Measurements from ENCODE around the gene COMMD6. TPM values are rescaled to one million over a fixed set of nuclear protein-coding genes. Genes with fewer than 3 reads are reported as not detected.

The COMMD6 gene
- 129 and 131 TPM in 2 replicates for total RNA-seq

DNA sequence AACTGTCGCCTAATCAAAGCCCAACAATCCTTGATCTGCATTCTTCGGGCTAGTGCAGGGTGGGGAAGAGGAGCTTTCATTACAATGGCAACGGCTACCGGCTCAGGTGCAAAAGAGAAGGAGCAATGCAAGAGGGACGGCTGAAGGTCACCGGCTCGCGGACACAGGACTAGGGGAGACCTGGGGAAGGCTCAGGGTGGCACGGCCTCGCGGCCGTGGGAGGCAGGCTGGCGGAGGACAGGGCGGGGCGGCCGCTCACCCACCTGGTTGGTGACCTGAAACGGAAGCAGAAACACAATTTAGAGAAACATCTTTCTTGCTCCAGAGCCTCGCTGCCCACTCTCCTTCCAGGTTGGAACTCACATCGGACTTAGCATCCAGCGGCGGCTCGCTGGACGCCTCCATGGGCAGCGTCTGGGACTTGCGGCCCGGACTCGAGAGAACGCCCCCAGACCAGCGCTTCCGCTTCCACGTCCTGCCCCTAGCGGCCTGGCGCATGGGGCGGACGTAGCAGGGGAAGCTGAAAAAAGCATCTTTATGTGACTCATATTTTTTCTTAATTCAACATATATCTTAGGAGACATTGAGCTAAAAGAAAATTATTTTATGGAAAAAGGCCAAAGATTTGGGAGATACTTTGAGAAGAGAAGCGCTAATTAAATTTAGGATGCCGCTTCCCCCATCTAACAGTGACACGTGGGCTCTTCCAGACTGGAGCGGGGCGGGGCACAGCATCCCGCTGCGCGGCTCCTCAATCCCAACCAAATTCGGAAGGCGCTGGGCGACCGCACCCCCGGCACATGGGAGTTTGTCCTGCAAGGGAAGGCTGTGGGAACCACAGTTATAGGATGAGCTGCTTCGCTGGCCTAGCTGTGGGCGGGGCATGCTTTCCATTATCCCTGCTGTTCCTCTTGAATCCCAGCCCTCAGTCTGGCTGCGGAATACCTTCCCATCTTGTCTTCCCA lies at the start of gene COMMD6:
TSS of gene COMMD6 (minus strand) at position 441 of the 965 bp plus-strand sequence. CDS start at position 405, 36 bp downstream.
- intact Hi-C loops (cut with micrococcal nuclease): loop anchor here (1.0 to 5.0 kb wide), 4 partner anchors 12 to 1405 kb away; partner anchors contain the start of genes KLF12, TBC1D4 and UCHL3

DNA sequence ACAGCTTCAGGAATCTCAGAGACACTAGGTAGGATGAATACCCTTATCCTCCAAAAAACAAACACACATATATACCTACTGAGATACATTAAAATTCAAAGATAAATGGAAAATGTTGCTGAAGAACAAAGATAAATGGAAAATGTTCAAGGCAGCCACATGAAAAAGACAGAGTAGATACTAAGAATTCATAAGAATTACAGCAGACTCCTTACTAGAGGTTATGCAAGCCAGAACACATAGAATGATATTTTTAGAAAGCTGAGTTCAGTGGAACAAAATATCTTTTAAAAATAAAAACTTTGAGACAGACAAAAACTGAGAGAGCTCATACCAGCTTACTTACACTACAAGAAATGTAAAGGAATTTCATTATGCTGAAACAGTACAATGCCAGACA lies 47.5 kb upstream of the COMMD6 start:
- intact Hi-C loops (cut with micrococcal nuclease): no loop called here

DNA sequence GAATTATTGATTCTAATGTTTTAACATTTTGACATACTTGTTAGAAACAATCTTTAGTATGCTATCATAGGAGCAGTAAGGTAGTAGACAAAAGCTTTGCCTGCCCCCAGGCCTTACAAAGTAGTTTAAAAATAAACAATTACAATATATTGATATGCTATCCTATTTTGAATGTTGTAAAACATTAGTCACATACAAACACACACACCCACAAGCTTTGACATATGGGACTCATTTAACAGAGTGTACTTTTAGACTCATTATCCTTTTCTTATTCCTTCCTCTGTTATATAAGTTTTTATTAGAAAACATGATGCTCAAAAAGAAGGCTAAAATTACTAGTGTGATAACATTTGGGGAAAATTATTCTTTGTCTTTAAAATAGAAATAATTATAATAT lies 45.5 kb upstream of the COMMD6 start:
- intact Hi-C loops (cut with micrococcal nuclease): no loop called here

DNA sequence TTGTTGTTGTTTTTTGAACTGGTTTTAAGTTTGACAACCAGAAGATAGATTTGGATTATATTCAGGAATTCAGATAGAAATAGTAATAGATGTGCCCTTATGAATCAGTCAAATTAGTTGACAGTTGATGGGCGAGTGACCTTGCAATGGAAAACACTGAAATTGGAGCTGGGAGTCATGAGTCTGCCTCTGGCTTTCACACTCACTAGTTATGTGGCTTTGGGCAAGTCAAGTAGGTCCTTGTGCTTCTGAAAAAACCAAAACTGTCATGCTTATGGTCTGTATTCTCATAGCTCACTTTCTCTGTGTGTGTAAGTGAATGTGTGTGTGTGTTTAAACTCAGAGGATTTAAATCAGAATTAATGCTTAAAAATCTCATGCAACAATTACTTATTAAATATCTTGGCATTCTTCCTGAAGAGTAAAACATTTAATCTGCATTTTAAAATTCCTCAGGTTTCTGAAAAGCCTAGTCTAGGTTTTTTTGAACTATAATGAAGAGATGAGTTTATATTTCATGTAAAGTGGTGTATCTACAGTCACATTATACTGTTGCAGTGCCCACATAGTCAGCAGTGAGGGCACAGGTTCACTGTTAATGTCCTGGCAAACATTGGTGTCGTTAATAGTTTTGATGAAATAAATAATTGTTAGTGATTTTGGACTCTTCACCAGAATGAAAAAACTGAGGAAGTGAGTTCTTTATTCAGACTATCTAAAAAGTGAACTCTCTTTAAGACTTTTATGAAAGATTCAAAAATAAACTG lies 44.4 kb upstream of the COMMD6 start:
- intact Hi-C loops (cut with micrococcal nuclease): no loop called here

DNA sequence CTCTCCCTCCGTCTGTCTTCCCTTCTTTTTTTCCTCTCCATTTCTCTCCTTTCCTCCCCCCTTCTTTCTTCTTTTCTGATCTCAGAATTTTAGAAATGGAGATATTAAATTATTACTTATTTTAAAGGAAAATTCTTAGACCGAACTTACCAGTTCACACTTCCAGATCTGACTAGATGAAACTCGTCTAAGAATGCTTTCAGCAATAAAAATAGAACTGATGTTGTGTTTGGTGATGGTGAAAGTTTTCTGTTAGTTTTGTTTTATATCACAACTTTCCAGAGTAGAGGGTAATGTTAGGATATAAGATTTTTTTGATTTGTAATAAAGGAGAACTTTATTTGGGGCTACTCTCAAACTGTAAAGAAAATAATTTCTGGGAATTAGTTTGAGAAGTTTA lies 41.9 kb upstream of the COMMD6 start:
- intact Hi-C loops (cut with micrococcal nuclease): no loop called here

DNA sequence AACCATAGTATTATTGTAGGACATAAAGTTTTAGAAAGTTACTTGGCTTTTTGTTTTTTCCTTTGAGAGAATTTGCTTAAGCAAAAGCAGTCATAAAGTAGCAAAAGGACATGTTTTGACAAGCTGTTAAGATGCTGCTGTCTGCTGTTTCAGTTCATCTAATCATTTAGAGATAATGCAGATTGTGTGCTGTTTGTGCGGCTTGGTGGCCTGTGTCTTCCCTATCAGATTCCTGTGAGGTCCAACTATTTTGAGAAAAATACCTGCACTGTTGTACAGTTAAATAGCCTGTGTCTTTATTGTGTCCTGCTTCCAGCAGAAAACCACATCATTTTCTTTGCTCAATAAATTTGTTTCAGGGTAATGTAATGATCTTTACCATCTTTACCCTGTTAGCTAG lies 31.9 kb upstream of the COMMD6 start:
- intact Hi-C loops (cut with micrococcal nuclease): no loop called here

DNA sequence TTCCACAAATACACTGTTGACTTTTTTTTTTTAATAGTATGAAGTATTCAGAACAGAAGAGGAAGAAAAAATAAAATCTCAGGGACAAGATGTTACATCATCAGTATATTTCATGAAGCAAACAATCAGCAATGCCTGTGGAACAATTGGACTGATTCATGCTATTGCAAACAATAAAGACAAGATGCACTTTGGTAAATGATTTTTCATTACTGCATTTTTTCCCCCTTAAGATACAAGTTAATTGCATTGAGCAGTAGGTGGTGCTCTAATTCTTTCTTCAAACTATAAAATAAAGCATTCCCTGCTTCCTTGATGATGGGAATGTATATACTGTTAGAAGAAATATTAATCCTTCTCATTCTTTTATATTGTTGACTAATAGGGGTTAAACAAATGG lies 29.0 kb upstream of the COMMD6 start:
- intact Hi-C loops (cut with micrococcal nuclease): no loop called here

DNA sequence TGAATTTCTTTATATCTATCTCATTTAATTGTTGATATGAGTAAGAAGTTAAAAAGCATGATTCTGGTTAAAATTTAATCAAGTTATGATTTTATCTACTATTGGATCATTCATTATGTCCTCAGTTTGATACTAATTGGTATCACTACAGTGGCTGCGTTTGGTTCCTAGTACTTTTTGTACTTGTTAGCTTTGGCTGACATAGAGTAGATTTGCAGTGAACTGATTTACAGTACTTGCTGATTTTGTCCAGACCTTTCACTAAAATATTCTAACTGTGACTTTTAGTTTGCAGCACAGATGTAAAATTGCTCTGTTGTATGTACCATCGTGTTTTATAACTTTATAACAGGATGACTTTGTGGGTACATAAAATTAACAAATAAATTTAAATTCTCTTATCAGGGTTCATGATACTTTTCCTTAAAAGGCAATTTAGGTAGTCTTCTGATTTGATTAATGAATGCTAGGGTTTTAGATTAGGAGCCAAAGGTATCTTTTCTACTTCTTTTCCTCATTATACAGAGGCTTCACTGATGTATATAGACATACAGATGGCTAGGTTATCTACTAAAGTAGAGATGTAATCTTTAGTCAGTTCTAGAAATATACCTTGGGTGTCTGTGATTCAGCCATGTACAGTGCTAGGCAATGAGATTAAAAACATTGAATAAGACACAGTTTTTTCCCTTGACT lies 20.7 kb upstream of the COMMD6 start:
- intact Hi-C loops (cut with micrococcal nuclease): no loop called here

DNA sequence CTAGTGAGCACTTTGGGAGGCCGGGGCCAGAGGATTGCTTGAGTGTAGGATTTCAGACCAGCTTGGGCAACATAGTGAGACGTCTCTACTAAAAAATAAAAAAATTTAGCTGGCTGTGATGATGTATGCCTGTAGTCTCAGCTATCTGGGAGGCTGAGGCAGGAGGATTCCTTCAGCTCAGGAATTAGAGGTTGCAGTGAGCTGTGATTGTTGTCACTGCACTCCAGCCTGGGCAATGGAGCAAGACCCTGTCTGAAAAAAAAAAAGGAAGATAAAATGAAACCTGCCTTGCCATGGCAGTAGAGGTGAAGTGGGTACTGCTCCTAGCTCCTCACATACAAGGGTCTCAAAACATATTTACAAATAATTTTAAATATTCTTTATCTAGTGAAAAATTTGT lies 19.3 kb upstream of the COMMD6 start:
- intact Hi-C loops (cut with micrococcal nuclease): no loop called here

DNA sequence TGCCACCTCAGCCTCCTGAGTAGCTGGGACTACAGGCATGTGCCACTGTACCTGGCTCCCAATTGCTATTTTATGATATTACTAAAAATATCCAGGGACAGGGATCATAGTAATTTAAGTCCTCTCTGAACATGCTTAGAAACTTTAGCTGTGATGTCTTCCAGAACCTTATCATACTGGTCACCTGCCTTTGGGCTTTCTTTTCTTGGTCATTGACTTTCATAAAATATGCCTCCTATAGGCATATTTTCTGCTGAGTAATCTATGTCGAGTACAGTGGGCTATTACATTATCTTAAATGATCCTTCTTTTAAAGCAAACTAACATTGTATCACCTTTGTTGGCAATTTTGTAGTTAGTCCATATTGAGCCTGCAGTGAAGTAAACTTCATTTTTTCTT lies 18.2 kb upstream of the COMMD6 start:
- intact Hi-C loops (cut with micrococcal nuclease): no loop called here

DNA sequence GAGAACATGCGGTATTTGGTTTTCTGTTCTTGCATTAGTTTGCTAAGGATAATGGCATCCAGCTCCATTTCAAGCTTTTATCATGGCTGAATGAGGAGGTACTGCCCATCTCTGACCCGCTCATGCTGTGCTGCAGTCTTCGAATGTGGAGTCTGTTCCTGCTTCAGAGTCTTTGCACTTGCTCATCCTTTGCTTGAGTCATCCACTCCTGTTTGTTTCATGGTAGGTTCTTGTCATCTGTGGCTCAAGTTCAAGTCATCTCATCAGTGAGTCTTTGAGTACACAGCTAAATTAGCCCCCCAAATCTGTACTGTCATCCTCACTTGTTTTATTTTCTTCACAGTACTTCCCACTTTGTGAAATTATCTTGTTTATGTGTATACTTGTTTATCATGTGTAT lies 17.3 kb upstream of the COMMD6 start:
- intact Hi-C loops (cut with micrococcal nuclease): no loop called here

DNA sequence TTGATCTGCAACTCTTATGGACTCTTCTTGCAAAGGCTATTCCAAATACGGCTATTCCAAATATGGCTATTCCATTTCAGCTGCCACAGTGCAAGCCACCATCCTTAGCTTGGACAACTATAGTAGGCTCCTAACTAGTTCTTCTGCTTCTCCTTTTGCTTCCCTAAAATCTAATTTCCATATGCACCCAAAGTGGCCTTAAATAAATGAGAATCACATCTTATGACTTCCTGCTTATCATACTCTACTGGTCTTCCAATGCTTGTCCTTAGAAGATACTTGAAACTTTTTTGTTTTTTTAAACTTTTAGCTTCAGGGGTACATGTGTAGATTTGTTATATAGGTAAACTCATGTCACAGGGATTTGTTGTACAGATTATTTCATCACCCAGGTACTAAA lies 16.8 kb upstream of the COMMD6 start:
- intact Hi-C loops (cut with micrococcal nuclease): no loop called here

DNA sequence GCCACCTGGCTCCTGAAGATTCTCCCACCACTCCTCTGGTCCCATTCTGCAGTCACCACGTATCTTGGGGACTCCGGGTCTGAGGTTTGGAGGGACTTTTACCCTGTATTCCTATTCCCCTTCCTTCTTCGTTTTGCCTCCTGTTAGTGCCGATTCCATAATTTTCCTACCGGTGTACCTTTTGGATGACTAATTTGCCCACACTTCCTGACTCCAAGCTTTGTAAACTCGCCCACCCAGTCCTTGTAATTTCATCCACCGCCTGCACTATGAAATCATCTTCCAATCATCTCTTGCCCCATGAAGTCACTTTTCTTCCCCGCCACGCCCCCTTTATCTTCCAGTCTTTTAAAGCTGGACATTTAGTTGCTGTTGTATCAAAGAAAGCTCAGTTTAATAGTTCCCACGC lies 12.5 kb upstream of the COMMD6 start:
- intact Hi-C loops (cut with micrococcal nuclease): no loop called here

DNA sequence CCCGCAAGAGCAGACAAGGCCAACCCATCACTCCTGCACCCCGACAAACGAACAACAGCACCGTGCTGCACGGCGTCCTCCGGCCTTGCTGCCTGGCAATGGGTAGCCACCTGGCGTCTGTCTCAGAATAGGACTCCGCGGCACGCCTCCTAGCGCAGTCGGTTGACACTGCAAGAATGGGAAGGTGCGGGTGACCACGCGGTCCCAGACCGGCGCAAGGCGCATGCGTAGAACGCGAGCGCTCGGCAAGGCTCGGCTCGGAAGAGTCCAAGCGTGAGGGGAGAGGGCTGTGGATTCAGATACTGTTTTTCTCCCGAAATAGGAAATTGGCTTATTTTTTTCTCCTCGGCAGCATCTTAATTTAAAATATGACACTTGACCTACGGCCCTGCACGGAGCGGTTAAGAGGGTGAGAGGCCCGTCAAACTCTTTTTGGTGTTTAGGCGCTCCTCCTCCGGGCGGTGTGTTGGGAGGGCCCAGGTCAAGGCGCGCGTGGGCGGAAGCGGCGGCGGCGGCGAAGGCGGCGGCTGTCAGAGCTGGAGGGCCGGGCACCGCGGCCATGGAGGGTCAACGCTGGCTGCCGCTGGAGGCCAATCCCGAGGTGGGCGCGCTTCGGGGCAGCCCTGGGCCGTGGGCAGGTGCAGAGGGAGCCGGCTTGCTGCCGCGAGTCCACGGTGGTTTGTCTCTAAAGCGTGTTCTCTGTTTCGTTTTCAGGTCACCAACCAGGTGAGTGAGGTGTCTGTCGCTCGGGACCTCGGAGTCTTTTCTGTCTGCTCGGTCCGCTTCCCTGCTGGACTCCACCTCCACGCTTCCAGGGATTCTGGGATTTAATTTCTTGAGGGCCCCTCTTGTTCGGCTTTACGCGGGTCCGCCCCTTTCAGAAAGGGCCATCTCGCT lies 11.9 kb upstream of the COMMD6 start, which contains the start of gene UCHL3:
TSS of gene UCHL3 (plus strand) at position 530 of the 897 bp plus-strand sequence. CDS start at position 560, 30 bp downstream.
- intact Hi-C loops (cut with micrococcal nuclease): loop anchor here (1.0 to 5.0 kb wide), 8 partner anchors 12 to 1780 kb away; partner anchors contain the start of genes CLN5, COMMD6, LMO7 and TBC1D4

DNA sequence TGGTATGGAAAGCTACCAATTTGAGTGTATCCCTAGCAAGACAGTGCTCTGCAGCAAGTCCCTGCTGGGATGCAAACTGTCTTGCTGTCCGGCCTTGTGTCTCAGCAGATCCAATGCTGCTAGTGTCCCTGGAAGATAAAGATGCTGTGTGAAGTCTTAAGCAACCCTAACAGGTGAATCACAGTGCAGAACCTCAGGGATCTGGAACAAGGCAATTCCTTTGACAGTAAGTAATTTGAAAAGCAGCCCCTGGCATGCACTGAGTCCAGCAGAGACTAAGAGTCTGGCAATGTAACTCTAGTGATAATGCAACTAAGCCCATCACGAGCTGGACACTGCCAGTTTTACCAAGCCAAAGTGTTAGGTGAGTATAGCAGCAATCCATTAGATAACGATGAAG lies 10.3 kb upstream of the COMMD6 start:
- intact Hi-C loops (cut with micrococcal nuclease): loop anchor here (2.0 to 5.0 kb wide), 4 partner anchors 89 to 1444 kb away; partner anchors contain the start of genes CLN5 and LMO7

DNA sequence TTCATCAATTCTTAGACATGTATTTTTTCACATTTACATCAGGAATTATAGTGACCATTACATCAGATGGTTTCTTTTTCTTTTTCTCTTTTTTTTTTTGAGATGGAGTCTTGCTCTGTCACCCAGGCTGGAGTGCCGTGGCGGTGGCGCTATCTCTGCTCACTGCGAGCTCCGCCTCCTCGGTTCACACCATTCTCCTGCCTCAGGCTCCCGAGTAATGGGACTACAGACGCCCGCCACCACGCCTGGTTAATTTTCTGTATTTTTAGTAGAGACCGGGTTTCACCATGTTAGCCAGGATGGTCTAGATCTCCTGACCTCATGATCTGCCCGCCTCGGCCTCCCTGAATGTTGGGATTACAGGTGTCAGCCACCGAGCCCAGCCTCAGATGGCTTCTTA lies 7.7 kb upstream of the COMMD6 start:
- intact Hi-C loops (cut with micrococcal nuclease): loop anchor here (5.0 kb wide), 2 partner anchors 92 to 1447 kb away; partner anchors contain the start of genes CLN5 and LMO7

DNA sequence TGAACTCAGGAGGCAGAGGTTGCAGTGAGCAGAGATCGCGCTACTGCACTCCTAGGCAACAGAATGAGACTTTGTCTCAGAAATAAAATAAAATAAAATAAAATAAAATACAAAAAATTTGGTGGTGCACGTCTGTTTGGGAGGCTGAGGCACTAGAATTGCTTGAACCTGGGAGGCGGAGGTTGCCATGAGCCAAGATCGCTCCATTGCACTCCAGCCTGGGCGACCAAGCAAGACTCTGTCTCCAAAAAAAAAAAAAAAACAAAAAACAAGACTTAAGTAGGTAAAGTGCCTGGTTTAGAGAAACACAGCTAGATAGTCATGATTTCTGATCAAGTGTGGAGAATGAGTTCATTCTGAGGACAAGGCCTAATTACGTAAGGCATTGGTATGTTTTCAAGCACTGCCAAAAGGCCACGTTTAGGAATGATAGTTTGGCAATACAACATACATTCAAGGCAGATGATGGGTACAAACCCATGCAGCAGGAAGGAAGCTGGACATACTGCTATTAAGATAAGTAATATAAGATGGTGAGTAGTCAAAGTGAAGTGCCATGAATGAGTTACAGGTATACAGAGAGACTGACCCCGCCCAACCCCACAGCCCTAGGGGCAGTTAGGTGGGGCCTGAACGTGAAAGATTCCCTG lies 7.2 kb upstream of the COMMD6 start:
- intact Hi-C loops (cut with micrococcal nuclease): loop anchor here (5.0 kb wide), 2 partner anchors 92 to 1447 kb away; partner anchors contain the start of genes CLN5 and LMO7

DNA sequence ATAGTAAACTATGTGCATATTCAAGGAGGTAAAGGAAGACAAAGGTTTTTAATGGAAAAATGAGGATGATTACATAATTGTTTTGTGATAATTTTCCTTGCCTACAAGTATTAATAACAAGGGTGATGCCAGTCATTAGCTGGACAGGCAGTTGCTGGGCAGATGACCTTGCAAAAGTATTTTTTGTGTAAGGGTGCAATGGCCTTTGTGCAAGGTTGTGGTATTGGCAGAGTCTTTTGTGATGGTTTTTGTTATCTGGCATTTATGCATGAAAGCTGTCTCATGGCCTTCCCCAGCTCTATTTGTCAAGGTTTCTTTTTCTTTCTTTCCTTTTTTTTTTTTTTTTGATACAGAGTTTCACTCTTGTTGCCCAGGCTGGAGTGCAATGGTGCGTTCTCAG lies 4.3 kb upstream of the COMMD6 start:
- intact Hi-C loops (cut with micrococcal nuclease): no loop called here

DNA sequence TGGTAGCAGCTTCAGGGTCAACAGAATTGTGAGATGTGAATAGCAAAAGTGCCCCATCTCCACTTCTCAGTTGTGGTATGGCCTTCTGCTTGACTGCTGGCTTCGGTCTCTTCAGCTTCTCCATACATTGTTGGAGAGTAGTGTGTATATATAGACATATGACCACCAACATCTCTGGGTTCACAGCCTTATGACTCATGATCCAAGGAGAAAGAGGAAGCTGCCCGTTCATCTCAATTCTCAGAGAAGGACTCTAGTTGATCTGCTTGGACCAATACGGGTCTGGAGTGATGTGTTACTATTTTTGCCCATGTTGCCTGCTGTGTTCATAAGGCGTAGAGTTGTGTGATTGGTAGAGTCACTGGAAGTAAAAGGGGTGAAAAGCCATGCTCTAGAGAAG lies 3.6 kb upstream of the COMMD6 start:
- intact Hi-C loops (cut with micrococcal nuclease): no loop called here

DNA sequence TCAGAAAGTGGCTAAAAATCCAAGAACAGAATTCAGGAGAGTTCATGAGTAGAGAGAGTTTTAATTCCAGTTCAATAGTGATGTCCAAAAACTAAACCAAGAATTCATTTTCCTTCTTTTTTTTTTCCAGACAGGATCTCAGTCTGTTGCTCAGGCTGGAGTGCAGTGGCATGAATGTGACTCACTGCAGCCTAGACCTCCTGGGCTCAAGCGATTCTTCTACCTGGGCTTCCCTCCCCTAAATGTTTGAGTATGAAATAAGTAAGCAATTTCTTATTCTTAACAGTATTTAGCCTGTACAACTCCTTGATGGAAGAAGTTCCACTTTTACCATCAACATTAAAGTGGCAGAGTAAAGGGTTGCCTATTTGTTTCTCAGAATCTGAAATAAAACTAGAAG lies 3.8 kb downstream of the COMMD6 start:
- intact Hi-C loops (cut with micrococcal nuclease): no loop called here

All from T-helper 2 cell treated with Interferon-gamma antibody and Interleukin-4, amounts not matched to agents 100 ng/mL and 5 ng/mL, for 36 hours (primary cell).